Thyroid gland (tissue), 4 donors: ENCODE results near the gene CEP83.

ENCODE experiments used
- CTCF ChIP-seq, 6 experiments: fragments of 200-600 bp in 3 of 6; fragments of 450-650 bp in 3 of 6; sonication (generic) in 3 of 6; IDR thresholded peaks; one replicate each; pipeline ENCODE4 v1.5.1; 2016 to 2019; ENCODE audit warnings: antibody characterized with exemption in 6 of 6, mild to moderate bottlenecking in 2 of 6, inconsistent platforms in 1 of 6, moderate library complexity in 1 of 6
- POLR2A ChIP-seq, 2 donors: fragments of 450-650 bp; IDR thresholded peaks; one replicate each; pipeline ENCODE4 v1.6.1; 2017; ENCODE audit warnings: antibody characterized with exemption in 2 of 2, mild to moderate bottlenecking in 2 of 2, moderate library complexity in 1 of 2

GRCh38 chr12:94260717-94261116, 198.9 kb downstream of the CEP83 start:
- no peak for TF ChIP-seq CTCF (IDR thresholded peaks at IDR 0.05)
- TF ChIP-seq POLR2A (IDR thresholded peaks at IDR 0.05) = no peak
